Hair follicular keratinocyte (primary cell): ENCODE data around the gene HGFAC. TPM values are rescaled to one million over a fixed set of nuclear protein-coding genes. Genes with fewer than 3 reads are reported as not detected.

Experiments used
- total RNA-seq: library from RNA; depleted of rRNA; stranded (reverse); fragments of >200 nt; gene quantifications from 2 replicates; pipeline ENCODE4 v1.2.3, GENCODE V29; 2015

The HGFAC gene
- total RNA-seq = not detected in 2 replicates

GRCh38 chr4:3441501-3442459, at the start of gene HGFAC:
Gene HGFAC, plus strand, starts transcription at chr4:3441968. Its CDS starts 34 bp downstream, at chr4:3442002.

GRCh38 chr4:3462790-3463415, 21.1 kb downstream of the HGFAC start, which contains the start of gene DOK7:
Gene DOK7, plus strand, starts transcription at chr4:3463306. Its CDS starts 70 bp downstream, at chr4:3463376.

Other genes with a start within 250 kb of the HGFAC start
- 0.23 TPM in 1 of 2 replicates, not detected in the other for gene MSANTD1, start 192.8 kb upstream of the HGFAC start, total RNA-seq
- gene RGS12, start 148.9 kb upstream of the HGFAC start, total RNA-seq = 34.1 and 43.4 TPM in 2 replicates
- gene DOK7, start 21.3 kb downstream of the HGFAC start, total RNA-seq = 1.9 and 7.5 TPM in 2 replicates
- 138 and 175 TPM in 2 replicates for gene LRPAP1, start 90.5 kb downstream of the HGFAC start, total RNA-seq